K562 (cell line): ENCODE data around the gene PARD6A. TPM values are rescaled to one million over a fixed set of nuclear protein-coding genes. Genes with fewer than 3 reads are reported as not detected.

Experiments used
- CHD7 ChIP-seq: fragments of 200-600 bp; sonication (generic); IDR thresholded peaks from one replicate; pipeline ENCODE4 v1.6.1; 2012; ENCODE audit warnings: mild to moderate bottlenecking, low read depth, low read length, inconsistent platforms
- polyA plus RNA-seq, 8 experiments: library from polyadenylated mRNA; depleted of rRNA in 4 of 8; stranded (reverse) in 5 of 8; unstranded in 3 of 8; fragments of >200 nt; fragmentation: Nextera tagmentation in 2 of 8; fragmentation: Illumina TruSeq in 1 of 8; extraction: Ambion mirVana in 2 of 8; extraction: Trizol in 1 of 8; gene quantifications; 2 replicates each; pipeline versions ENCODE4 v1.2.1 to v1.2.3, GENCODE V29; 2011 to 2014; ENCODE audit warnings: inconsistent platforms in 1 of 8, missing spikeins in 1 of 8
- total RNA-seq, 7 experiments: library from RNA; depleted of rRNA in 6 of 7; stranded (reverse); fragments of >200 nt in 6 of 7; fragmentation: Illumina TruSeq in 2 of 7; extraction: Trizol in 2 of 7; gene quantifications; 2 replicates each; pipeline versions ENCODE4 v1.2.1 to v1.2.3, GENCODE V29; 2011 to 2021; ENCODE audit warnings: low replicate concordance in 1 of 7

PARD6A gene
- total and polyA plus RNA-seq, 9 of the 15 experiments (the other 6 are each of a cell fraction or from before 2014, with no cell fraction given), result 0.04 to 2.0 (median 0.44) TPM

GRCh38 chr16:67667817-67668494 lies 7.2 kb downstream of the PARD6A start (continued):
- TF ChIP-seq CHD7, result no peak
